HG03565 (cell line): ENCODE results near the gene RRAGD.

ENCODE experiments used
- ATAC-seq: cut with Tn5 transposase; IDR thresholded peaks from one replicate; pipeline ENCODE4 v1.9.1; 2021; ENCODE audit warnings: mild to moderate bottlenecking, moderate library complexity; ENCODE audit not compliant: unreplicated experiment

Gene RRAGD

GRCh38 chr6:89350281-89350966 is 61.6 kb downstream of the RRAGD start:
- peak; percentile 31 for ATAC-seq

- no peak for ATAC-seq
Measured at GRCh38 chr6:89348372-89348771, 63.7 kb downstream of the RRAGD start.

GRCh38 chr6:89347825-89348224 is 64.2 kb downstream of the RRAGD start:
- no peak for ATAC-seq

GRCh38 chr6:89346433-89346832 is 65.6 kb downstream of the RRAGD start:
- ATAC-seq: no peak

GRCh38 chr6:89339565-89339964 is 72.5 kb downstream of the RRAGD start:
- ATAC-seq: no peak

GRCh38 chr6:89335164-89335563 is 76.9 kb downstream of the RRAGD start:
- no peak for ATAC-seq

- ATAC-seq: no peak
Measured at GRCh38 chr6:89330910-89331309, 81.2 kb downstream of the RRAGD start.

- no peak for ATAC-seq
Measured at GRCh38 chr6:89328976-89329375, 83.1 kb downstream of the RRAGD start.

DNA sequence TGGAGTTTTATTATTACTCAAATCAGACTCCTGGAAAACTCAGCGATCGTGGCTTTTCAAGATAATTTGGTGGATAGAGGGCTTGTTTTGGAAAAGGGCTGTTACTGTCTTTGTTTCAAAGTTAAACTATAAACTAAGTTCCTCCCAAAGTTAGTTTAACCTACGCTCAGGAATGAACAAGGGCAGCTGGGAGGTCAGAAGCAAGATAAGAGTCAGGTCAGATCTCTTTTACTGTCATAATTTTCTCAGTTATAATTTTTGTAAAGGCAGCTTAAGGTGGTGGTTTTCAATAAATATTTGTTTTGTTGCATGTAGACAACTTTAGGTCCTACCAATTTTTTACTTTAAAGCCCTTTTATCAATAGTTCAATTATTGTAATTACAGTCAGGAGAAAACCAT is 87.8 kb downstream of the RRAGD start:
- no peak for ATAC-seq

- ATAC-seq: no peak
Measured at GRCh38 chr6:89323511-89323971, 88.5 kb downstream of the RRAGD start.

GRCh38 chr6:89321131-89321970 is 90.7 kb downstream of the RRAGD start:
- ATAC-seq: peak; percentile 60

DNA sequence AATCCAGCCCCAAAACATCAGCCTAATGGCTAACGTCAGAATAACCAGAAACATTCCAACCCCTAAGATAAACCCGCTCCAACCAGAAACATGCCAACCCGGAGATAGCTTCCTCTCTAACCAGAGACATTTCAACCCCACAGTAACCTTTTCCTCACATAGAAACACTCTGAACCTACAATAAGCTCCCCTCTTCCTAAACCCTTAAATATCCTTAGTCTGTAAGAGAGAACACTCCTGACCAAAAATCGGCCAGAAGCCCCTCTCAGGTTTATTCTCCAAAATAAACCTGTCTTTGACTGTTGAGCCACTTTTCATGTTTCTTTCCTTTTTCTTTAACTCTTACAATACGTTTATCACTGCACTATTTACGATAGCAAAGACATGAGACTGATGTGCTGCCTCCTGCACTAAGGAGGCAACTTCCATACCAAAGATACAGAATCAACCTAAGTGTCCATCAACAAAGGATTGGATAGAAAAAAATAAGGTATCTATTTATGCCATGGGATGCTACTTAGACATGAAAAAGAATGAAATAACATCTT is 92.0 kb downstream of the RRAGD start:
- no peak for ATAC-seq

DNA sequence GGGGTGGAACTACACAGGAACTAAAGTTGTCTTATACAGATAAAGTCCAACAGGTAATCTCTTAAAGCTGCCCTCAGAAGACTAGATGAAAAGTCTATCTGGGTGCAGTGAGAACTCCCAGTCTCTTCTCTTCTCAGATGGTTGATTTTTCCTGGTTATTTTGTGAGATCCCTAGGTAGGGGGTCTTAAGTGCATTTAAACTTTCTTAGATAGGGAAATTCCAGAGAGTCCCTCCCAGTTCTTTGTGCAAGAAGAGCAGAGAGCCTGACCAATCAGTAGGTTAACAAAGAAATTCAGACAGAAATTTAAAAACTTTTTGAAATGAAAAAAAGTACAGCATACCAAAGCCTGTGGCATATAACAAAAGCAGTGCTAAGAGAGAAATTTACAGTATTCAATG is 95.0 kb downstream of the RRAGD start:
- ATAC-seq: no peak

GRCh38 chr6:89315249-89315885 is 96.7 kb downstream of the RRAGD start, which contains the start of gene GABRR2:
Gene GABRR2, minus strand, starts transcription at chr6:89315299. Its CDS starts 134 bp downstream, at chr6:89315165.
- ATAC-seq: no peak

- ATAC-seq: no peak
Measured at GRCh38 chr6:89314692-89315091, 97.4 kb downstream of the RRAGD start.
